ENCODE data around the gene DLX4.
A peak's percentile ranks its signal among the peaks of the same experiment; 100 is the strongest.

DLX4 gene

GRCh38 chr17:49990921-49991320 lies 21.9 kb downstream of the DLX4 start:
- no peak for DNase-seq

- no peak for DNase-seq
Observed at GRCh38 chr17:49991409-49991808, 22.4 kb downstream of the DLX4 start.

GRCh38 chr17:49992191-49992932 lies 23.4 kb downstream of the DLX4 start:
- DNase-seq = no peak

GRCh38 chr17:49992933-49993422 lies 24.0 kb downstream of the DLX4 start:
- DNase-seq = no peak

GRCh38 chr17:49993423-49994060 lies 24.6 kb downstream of the DLX4 start:
- DNase-seq = peak; percentile 56

GRCh38 chr17:49994085-49995054 lies 25.4 kb downstream of the DLX4 start:
- DNase-seq = no peak

- DNase-seq = peak; percentile 23
Observed at GRCh38 chr17:49995055-49995738, 26.2 kb downstream of the DLX4 start, which contains the start of gene DLX3. TSS of gene DLX3 (minus strand) at chr17:49995224. CDS start at chr17:49994998, 226 bp downstream.

- no peak for DNase-seq
Observed at GRCh38 chr17:49996121-49996494, 27.1 kb downstream of the DLX4 start.

- peak; percentile 72 for DNase-seq
Observed at GRCh38 chr17:49996495-49997300, 27.7 kb downstream of the DLX4 start.

- DNase-seq = no peak
Observed at GRCh38 chr17:49997301-49997650, 28.3 kb downstream of the DLX4 start.

GRCh38 chr17:49997773-49998703 lies 29.0 kb downstream of the DLX4 start:
- DNase-seq = peak; percentile 87

- no peak for DNase-seq
Observed at GRCh38 chr17:49998836-49999511, 30.0 kb downstream of the DLX4 start.

- no peak for DNase-seq
Observed at GRCh38 chr17:50003911-50004310, 34.9 kb downstream of the DLX4 start.

GRCh38 chr17:50009282-50009681 lies 40.3 kb downstream of the DLX4 start:
- no peak for DNase-seq

GRCh38 chr17:50013079-50013478 lies 44.1 kb downstream of the DLX4 start:
- no peak for DNase-seq

- DNase-seq = no peak
Observed at GRCh38 chr17:50014471-50015088, 45.6 kb downstream of the DLX4 start.

GRCh38 chr17:50015146-50015545 lies 46.2 kb downstream of the DLX4 start:
- no peak for DNase-seq

GRCh38 chr17:50018909-50019308 lies 49.9 kb downstream of the DLX4 start:
- no peak for DNase-seq

- no peak for DNase-seq
Observed at GRCh38 chr17:50020841-50021599, 52.0 kb downstream of the DLX4 start.
